Right lobe of liver (tissue), 4 donors: Measurements from ENCODE around the gene SUMO4.

ENCODE experiments used
- CTCF ChIP-seq, 4 donors: fragments of 200-600 bp in 3 of 4; fragments of 450-650 bp in 1 of 4; IDR thresholded peaks; one replicate each; pipeline versions ENCODE4 v1.5.1 to v1.8.0; 2016 to 2022; ENCODE audit warnings: antibody characterized with exemption in 4 of 4, mild to moderate bottlenecking in 2 of 4
- POLR2A ChIP-seq: fragments of 450-650 bp; IDR thresholded peaks from one replicate; pipeline ENCODE4 v1.6.1; 2017; ENCODE audit warnings: antibody characterized with exemption, mild to moderate bottlenecking
- donor health status: DM: no; HTN: no; CAD: no.
- donor health status: DM: no; HTN: no; CAD: no.
- donor health status: DM: no; HTN: yes; CAD: no.

- no peak for TF ChIP-seq CTCF (IDR thresholded peaks at IDR 0.05)
- TF ChIP-seq POLR2A, result no peak
Measured at GRCh38 chr6:149392093-149392492, 8.0 kb upstream of the SUMO4 start.
